ENCODE measurements around the gene RPH3AL. TPM values are rescaled to one million over a fixed set of nuclear protein-coding genes. Genes with fewer than 3 reads are reported as not detected.
"Not testable (repeated sequence)": the region's sequence is repeated elsewhere in the genome, so short reads cannot be mapped to it uniquely, and the experiment has no call there.

RPH3AL gene
- total and polyA plus RNA-seq, 5 donors, result 4.7 to 11.5 (median 9.1) TPM

DNA sequence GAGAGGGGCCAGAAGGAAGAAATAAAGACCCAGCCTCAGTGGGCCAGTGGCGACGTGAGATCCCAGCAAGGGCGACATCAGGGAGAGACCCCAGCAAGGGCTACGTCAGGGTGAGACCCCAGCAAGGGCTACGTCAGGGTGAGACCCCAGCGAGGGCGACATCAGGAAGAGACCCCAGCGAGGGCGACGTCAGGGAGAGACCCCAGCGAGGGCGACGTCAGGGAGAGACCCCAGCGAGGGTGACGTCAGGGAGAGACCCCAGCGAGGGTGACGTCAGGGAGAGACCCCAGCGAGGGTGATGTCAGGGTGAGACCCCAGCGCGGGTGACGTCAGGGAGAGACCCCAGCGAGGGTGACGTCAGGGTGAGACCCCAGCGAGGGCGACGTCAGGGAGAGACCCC is 79.8 kb downstream of the RPH3AL start:
- H3K27me3 ChIP-seq (ENCODE audit: control insufficient read depth, insufficient read depth); H3K9me3 ChIP-seq (ENCODE audit: control insufficient read depth, low read length); DNase-seq; intact Hi-C loops (cut with DNase I); ATAC-seq; H3K4me3 ChIP-seq (ENCODE audit: low read length); H3K27ac ChIP-seq (ENCODE audit: low read length); H3K4me1 ChIP-seq (ENCODE audit: control insufficient read depth, insufficient read depth, low read length): not testable (repeated sequence)
- WGBS, result 74% methylated on average over 24 of the region's 26 CpGs

GRCh38 chr17:271928-272623 is 80.5 kb downstream of the RPH3AL start:
- ATAC-seq; H3K4me1 ChIP-seq (ENCODE audit: control insufficient read depth, insufficient read depth, low read length); H3K9me3 ChIP-seq (ENCODE audit: control insufficient read depth, low read length); H3K27ac ChIP-seq (ENCODE audit: low read length); H3K27me3 ChIP-seq (ENCODE audit: control insufficient read depth, insufficient read depth); H3K4me3 ChIP-seq (ENCODE audit: low read length); DNase-seq; intact Hi-C loops (cut with DNase I): not testable (repeated sequence)
- WGBS, result 98% methylated on average over 1 of the region's 4 CpGs

GRCh38 chr17:269616-270514 is 82.7 kb downstream of the RPH3AL start:
- Histone ChIP-seq H3K4me3 (ENCODE audit: low read length) (no peak overlapping the region), H3K4me1 (ENCODE audit: control insufficient read depth, insufficient read depth, low read length) (peaks cover 2% of the 10 kb centered on the region), H3K9me3 (ENCODE audit: control insufficient read depth, low read length) (no peaks in the 10 kb centered on the region), H3K27ac (ENCODE audit: low read length) (no peak overlapping the region), H3K27me3 (ENCODE audit: control insufficient read depth, insufficient read depth) (no peaks in the 10 kb centered on the region)
- DNase-seq (peak in 1 of 3 donors; percentile 3), ATAC-seq (no peak)
- intact Hi-C loops (cut with DNase I), result no loop called here
- WGBS, result 82% methylated on average over 27 of the region's 27 CpGs

DNA sequence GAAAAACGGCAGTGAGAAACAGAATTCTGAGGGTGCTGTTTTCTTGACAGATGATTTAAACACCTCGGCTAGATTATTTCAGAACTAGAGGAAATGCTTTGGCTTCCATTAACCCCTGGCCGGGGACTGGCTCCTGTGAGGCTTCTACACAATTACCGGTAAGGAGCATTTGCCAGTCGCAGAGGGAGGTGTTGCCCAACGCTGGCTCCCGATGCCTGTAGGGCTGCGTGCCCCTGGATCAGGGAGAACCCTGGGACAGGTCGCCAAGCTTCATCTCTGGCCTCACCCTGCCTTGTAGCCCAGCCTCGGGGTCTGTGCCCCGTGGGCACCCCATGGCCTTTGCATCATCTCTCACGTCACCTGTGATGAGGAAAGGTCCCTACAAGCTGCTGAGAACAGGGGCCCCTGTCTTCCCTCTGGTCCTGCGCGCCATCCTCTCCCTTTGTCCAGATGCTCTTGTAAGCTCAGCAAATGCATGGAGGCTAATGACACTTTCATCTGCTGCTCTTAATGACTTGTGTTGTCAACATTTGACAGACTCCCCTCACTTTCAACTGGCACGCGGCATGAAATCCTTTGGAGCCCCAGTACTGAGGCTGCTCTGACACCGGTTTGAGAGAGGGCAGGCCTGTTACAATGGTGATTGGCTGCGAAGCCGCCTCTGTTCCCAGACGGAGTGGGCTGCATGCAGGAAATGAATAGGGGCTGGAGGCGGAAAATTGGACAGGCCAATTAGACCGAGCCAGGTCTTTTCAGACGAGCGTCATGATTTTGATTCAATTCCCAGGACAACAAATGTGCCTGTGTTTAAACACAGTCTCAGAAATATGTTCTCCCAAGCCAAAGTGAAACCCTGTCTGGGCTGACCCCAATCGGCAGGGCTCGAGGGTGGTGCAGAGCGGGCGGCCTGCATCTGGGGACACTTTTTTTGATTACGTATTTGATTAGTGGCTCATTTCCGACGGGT is 85.6 kb downstream of the RPH3AL start:
- Histone ChIP-seq H3K4me3 (ENCODE audit: low read length) (no peak overlapping the region), H3K27ac (ENCODE audit: low read length) (peak overlapping the region; percentile 85), H3K4me1 (ENCODE audit: control insufficient read depth, insufficient read depth, low read length) (peaks cover 2% of the 10 kb centered on the region), H3K27me3 (ENCODE audit: control insufficient read depth, insufficient read depth) (no peaks in the 10 kb centered on the region), H3K9me3 (ENCODE audit: control insufficient read depth, low read length) (no peaks in the 10 kb centered on the region)
- ATAC-seq (peak; percentile 92 to 96), DNase-seq (peak; percentile 77 to 87 (median 86))
- intact Hi-C loops (cut with DNase I), result no loop called here
- 48% methylated on average over 31 of the region's 31 CpGs for WGBS

GRCh38 chr17:266219-266618 is 86.4 kb downstream of the RPH3AL start:
- H3K4me1 ChIP-seq (ENCODE audit: control insufficient read depth, insufficient read depth, low read length), result peaks cover 2% of the 10 kb centered on the region
- 82% methylated on average over 6 of the region's 6 CpGs for WGBS
- H3K9me3 ChIP-seq (ENCODE audit: control insufficient read depth, low read length), result no peaks in the 10 kb centered on the region
- H3K27me3 ChIP-seq (ENCODE audit: control insufficient read depth, insufficient read depth), result no peaks in the 10 kb centered on the region
- no peak for ATAC-seq
- intact Hi-C loops (cut with DNase I), result no loop called here
- no peak overlapping the region for H3K27ac ChIP-seq (ENCODE audit: low read length)
- DNase-seq, result peak in 1 of 3 donors; percentile 5
- H3K4me3 ChIP-seq (ENCODE audit: low read length), result no peak overlapping the region

- Histone ChIP-seq H3K9me3 (ENCODE audit: control insufficient read depth, low read length) (no peaks in the 10 kb centered on the region), H3K27me3 (ENCODE audit: control insufficient read depth, insufficient read depth) (no peaks in the 10 kb centered on the region), H3K4me1 (ENCODE audit: control insufficient read depth, insufficient read depth, low read length) (peaks cover 2% of the 10 kb centered on the region), H3K4me3 (ENCODE audit: low read length) (no peak overlapping the region), H3K27ac (ENCODE audit: low read length) (no peak overlapping the region)
- intact Hi-C loops (cut with DNase I), result no loop called here
- ATAC-seq (peak; percentile 18 to 23), DNase-seq (peak; percentile 66 to 87 (median 84))
- WGBS, result 53% methylated on average over 10 of the region's 10 CpGs
Measured at GRCh38 chr17:265718-266117, 86.9 kb downstream of the RPH3AL start.

GRCh38 chr17:263773-264172 is 88.8 kb downstream of the RPH3AL start:
- no peak overlapping the region for H3K27ac ChIP-seq (ENCODE audit: low read length)
- no peak overlapping the region for H3K4me3 ChIP-seq (ENCODE audit: low read length)
- ATAC-seq (no peak), DNase-seq (no peak)
- WGBS, result 94% methylated on average over 24 of the region's 24 CpGs
- no peaks in the 10 kb centered on the region for H3K27me3 ChIP-seq (ENCODE audit: control insufficient read depth, insufficient read depth)
- H3K9me3 ChIP-seq (ENCODE audit: control insufficient read depth, low read length), result no peaks in the 10 kb centered on the region
- intact Hi-C loops (cut with DNase I), result no loop called here
- peaks cover 3% of the 10 kb centered on the region for H3K4me1 ChIP-seq (ENCODE audit: control insufficient read depth, insufficient read depth, low read length)

DNA sequence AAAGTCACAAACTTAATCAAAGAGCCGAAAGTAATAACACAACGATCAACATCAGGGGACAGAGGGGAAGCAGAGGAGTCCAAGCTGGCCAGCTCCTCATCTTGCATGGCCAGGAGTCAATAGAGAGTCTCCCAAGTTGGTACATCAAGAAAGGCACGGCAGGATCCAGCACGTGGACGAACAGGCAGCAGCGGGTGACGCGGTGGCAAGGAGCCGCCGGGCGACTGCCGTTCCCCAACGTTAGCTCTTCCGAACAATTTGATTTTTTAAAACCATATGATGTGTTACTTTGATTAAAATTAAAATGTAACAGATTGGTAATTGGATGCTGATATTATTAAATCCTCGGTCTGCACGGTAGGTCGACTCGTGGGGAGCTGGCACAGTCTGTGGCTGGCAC is 89.3 kb downstream of the RPH3AL start:
- 94% methylated on average over 18 of the region's 18 CpGs for WGBS
- DNase-seq (no peak), ATAC-seq (no peak)
- Histone ChIP-seq H3K4me3 (ENCODE audit: low read length) (no peak overlapping the region), H3K4me1 (ENCODE audit: control insufficient read depth, insufficient read depth, low read length) (peaks cover 3% of the 10 kb centered on the region), H3K27ac (ENCODE audit: low read length) (no peak overlapping the region), H3K9me3 (ENCODE audit: control insufficient read depth, low read length) (no peaks in the 10 kb centered on the region), H3K27me3 (ENCODE audit: control insufficient read depth, insufficient read depth) (no peaks in the 10 kb centered on the region)
- intact Hi-C loops (cut with DNase I), result no loop called here

GRCh38 chr17:261635-262034 is 91.0 kb downstream of the RPH3AL start:
- WGBS, result 75% methylated on average over 8 of the region's 8 CpGs
- no peak overlapping the region for H3K27ac ChIP-seq (ENCODE audit: low read length)
- intact Hi-C loops (cut with DNase I), result no loop called here

GRCh38 chr17:260944-261343 is 91.7 kb downstream of the RPH3AL start:
- intact Hi-C loops (cut with DNase I), result no loop called here
- H3K4me1 ChIP-seq (ENCODE audit: control insufficient read depth, insufficient read depth, low read length), result peaks cover 2% of the 10 kb centered on the region
- ATAC-seq, result no peak
- no peak for DNase-seq
- H3K4me3 ChIP-seq (ENCODE audit: low read length), result no peak overlapping the region
- H3K27me3 ChIP-seq (ENCODE audit: control insufficient read depth, insufficient read depth), result no peaks in the 10 kb centered on the region
- 87% methylated on average over 4 of the region's 4 CpGs for WGBS
- no peaks in the 10 kb centered on the region for H3K9me3 ChIP-seq (ENCODE audit: control insufficient read depth, low read length)
- H3K27ac ChIP-seq (ENCODE audit: low read length), result peak overlapping the region; percentile 48

More at GRCh38 chr17:261635-262034, 91.0 kb downstream of the RPH3AL start:
- H3K9me3 ChIP-seq (ENCODE audit: control insufficient read depth, low read length), result no peaks in the 10 kb centered on the region
- H3K4me3 ChIP-seq (ENCODE audit: low read length), result no peak overlapping the region
- DNase-seq, result no peak
- no peak for ATAC-seq
- peaks cover 2% of the 10 kb centered on the region for H3K4me1 ChIP-seq (ENCODE audit: control insufficient read depth, insufficient read depth, low read length)
- no peaks in the 10 kb centered on the region for H3K27me3 ChIP-seq (ENCODE audit: control insufficient read depth, insufficient read depth)

Data from right cardiac atrium (tissue), 5 donors.